Measurements from ENCODE around the gene ADAM12.
"Not testable (repeated sequence)": the region's sequence is repeated elsewhere in the genome, so short reads cannot be mapped to it uniquely, and the experiment has no call there.

The ADAM12 gene

GRCh38 chr10:126175641-126176262 is 212.5 kb downstream of the ADAM12 start:
- DNase-seq (ENCODE audit: low spot score) = no peak

GRCh38 chr10:126172755-126173154 is 215.5 kb downstream of the ADAM12 start:
- DNase-seq (ENCODE audit: low spot score) = not testable (repeated sequence)

- no peak for DNase-seq (ENCODE audit: low spot score)
Measured at GRCh38 chr10:126171555-126171954, 216.7 kb downstream of the ADAM12 start.

GRCh38 chr10:126170776-126171175 is 217.5 kb downstream of the ADAM12 start:
- no peak for DNase-seq (ENCODE audit: low spot score)

GRCh38 chr10:126170371-126170770 is 217.9 kb downstream of the ADAM12 start:
- DNase-seq (ENCODE audit: low spot score) = no peak

GRCh38 chr10:126169899-126170298 is 218.4 kb downstream of the ADAM12 start:
- no peak for DNase-seq (ENCODE audit: low spot score)

GRCh38 chr10:126166797-126167196 is 221.5 kb downstream of the ADAM12 start:
- DNase-seq (ENCODE audit: low spot score) = no peak

- no peak for DNase-seq (ENCODE audit: low spot score)
Measured at GRCh38 chr10:126165874-126166273, 222.4 kb downstream of the ADAM12 start.

- DNase-seq (ENCODE audit: low spot score) = no peak
Measured at GRCh38 chr10:126163506-126163905, 224.8 kb downstream of the ADAM12 start.

GRCh38 chr10:126161691-126162090 is 226.6 kb downstream of the ADAM12 start:
- no peak for DNase-seq (ENCODE audit: low spot score)

GRCh38 chr10:126160971-126161630 is 227.2 kb downstream of the ADAM12 start:
- no peak for DNase-seq (ENCODE audit: low spot score)

GRCh38 chr10:126160571-126160970 is 227.7 kb downstream of the ADAM12 start:
- no peak for DNase-seq (ENCODE audit: low spot score)

GRCh38 chr10:126158133-126158892 is 230.0 kb downstream of the ADAM12 start:
- peak; percentile 57 for DNase-seq (ENCODE audit: low spot score)

- no peak for DNase-seq (ENCODE audit: low spot score)
Measured at GRCh38 chr10:126157189-126157588, 231.1 kb downstream of the ADAM12 start.

- DNase-seq (ENCODE audit: low spot score) = no peak
Measured at GRCh38 chr10:126156503-126156902, 231.8 kb downstream of the ADAM12 start.

GRCh38 chr10:126156012-126156411 is 232.3 kb downstream of the ADAM12 start:
- DNase-seq (ENCODE audit: low spot score) = no peak

- DNase-seq (ENCODE audit: low spot score) = peak; percentile 34
Measured at GRCh38 chr10:126155528-126155927, 232.7 kb downstream of the ADAM12 start.

GRCh38 chr10:126153711-126154628 is 234.3 kb downstream of the ADAM12 start:
- no peak for DNase-seq (ENCODE audit: low spot score)

- no peak for DNase-seq (ENCODE audit: low spot score)
Measured at GRCh38 chr10:126147866-126148587, 240.2 kb downstream of the ADAM12 start.

- DNase-seq (ENCODE audit: low spot score) = no peak
Measured at GRCh38 chr10:126146771-126147170, 241.5 kb downstream of the ADAM12 start.

- no peak for DNase-seq (ENCODE audit: low spot score)
Measured at GRCh38 chr10:126143117-126143516, 245.2 kb downstream of the ADAM12 start.

Data from putamen (tissue), 1 donor.